Heart left ventricle (tissue), 16 donors: ENCODE measurements around the gene PLCB1. TPM values are rescaled to one million over a fixed set of nuclear protein-coding genes. Genes with fewer than 3 reads are reported as not detected.
A peak's percentile ranks its signal among the peaks of the same experiment; 100 is the strongest.
"Not testable (repeated sequence)": the region's sequence is repeated elsewhere in the genome, so short reads cannot be mapped to it uniquely, and the experiment has no call there.

Experiments used
- ATAC-seq, 4 donors: fragments of 200-7000 bp; cut with Tn5 transposase; one replicate each; pipeline ENCODE4 v1.9.1; 2020 to 2022; ENCODE audit warnings: moderate library complexity in 4 of 4, mild to moderate bottlenecking in 3 of 4, moderate number of reproducible peaks in 1 of 4
- DNase-seq, 5 donors: peaks; one replicate each; pipeline ENCODE4 v3.0.0-alpha.2; 2020
- H3K27ac ChIP-seq, 12 donors: fragments of 200-600 bp; sonication (generic) in 4 of 12; one replicate each; pipeline versions ENCODE4 v1.5.0 to v1.8.0; 2016 to 2022; ENCODE audit warnings: mild to moderate bottlenecking in 2 of 12
- H3K27me3 ChIP-seq, 9 donors: fragments of 200-600 bp; sonication (generic) in 2 of 9; one replicate each; pipeline versions ENCODE4 v1.5.1 to v1.8.0; 2016 to 2022; ENCODE audit warnings: mild to moderate bottlenecking in 3 of 9
- H3K36me3 ChIP-seq, 9 donors: fragments of 200-600 bp; sonication (generic) in 2 of 9; one replicate each; pipeline versions ENCODE4 v1.5.0 to v1.8.0; 2018 to 2022; ENCODE audit warnings: mild to moderate bottlenecking in 2 of 9
- H3K4me1 ChIP-seq, 12 donors: fragments of 200-600 bp; sonication (generic) in 4 of 12; one replicate each; pipeline versions ENCODE4 v1.5.0 to v1.8.0; 2016 to 2022; ENCODE audit warnings: mild to moderate bottlenecking in 3 of 12
- H3K4me3 ChIP-seq, 12 donors: fragments of 200-600 bp; sonication (generic) in 4 of 12; one replicate each; pipeline versions ENCODE4 v1.5.0 to v1.8.0; 2017 to 2022; ENCODE audit warnings: mild to moderate bottlenecking in 9 of 12, moderate library complexity in 4 of 12
- H3K9me3 ChIP-seq, 12 donors: fragments of 200-600 bp; sonication (generic) in 4 of 12; one replicate each; pipeline versions ENCODE4 v1.5.0 to v1.8.0; 2016 to 2022; ENCODE audit warnings: mild to moderate bottlenecking in 1 of 12
- CTCF ChIP-seq, 12 donors: fragments of 200-600 bp; sonication (generic) in 4 of 12; IDR thresholded peaks; one replicate each; pipeline versions ENCODE4 v1.5.0 to v1.8.0; 2018 to 2022; ENCODE audit warnings: antibody characterized with exemption in 12 of 12, mild to moderate bottlenecking in 5 of 12
- POLR2A ChIP-seq, 2 donors: fragments of 450-650 bp; IDR thresholded peaks; one replicate each; pipeline ENCODE4 v1.6.1; 2017; ENCODE audit warnings: antibody characterized with exemption in 2 of 2, mild to moderate bottlenecking in 2 of 2, moderate library complexity in 2 of 2
- WGBS, 4 donors: extraction: QIAGEN DNeasy Blood & Tissue Kit in 2 of 4; methylation state at CpG; one replicate each; pipeline versions ENCODE4 v1.1.5 to v1.1.7; 2013 to 2018; 5-methylcytosine and 5-hydroxymethylcytosine counted together
- intact Hi-C, 10 donors: fragments of 100-400 bp; cut with DNase I; formaldehyde crosslinking; loops; one replicate each; pipeline versions ENCODE4 v1.11.1 to v1.14.2; 2022
- polyA plus RNA-seq, 2 donors: library from polyadenylated mRNA; stranded (reverse); fragments of 200-250 nt; gene quantifications; one replicate each; pipeline ENCODE4 v1.2.3, GENCODE V29; 2013
- total RNA-seq, 9 donors: library from RNA; depleted of rRNA in 2 of 9; stranded (reverse); fragments of >200 nt in 2 of 9; fragmentation: NEBNext Ultra II Directional in 3 of 9; extraction: Animal tissue kit (Norgen Biotek cat#: 25700) in 3 of 9; gene quantifications; one replicate each; pipeline versions ENCODE4 v1.1.0 to v1.2.4, GENCODE V29; 2016 to 2023
- donor health status: ischemic (EF 13 %, LVEDD 7.1; RV severe dilation, severe dysfunction).
- donor health status: healthy with polysubstance abuse.
- donor health status: DM: no; HTN: yes; CAD: no.
- donor health status: DM: no; HTN: no; CAD: no.
- donor health status: ischemic (EF 25% LVEDD 6.9; RV normal size, moderate dysfunction).
- donor health status: ischemic (EF 25% LVEDD 5.7; RV mildly dilated, moderate dysfunction).
- donor health status: healthy.
- donor health status: DM: yes; HTN: yes; CAD: no.
- donor health status: ischemic (EF 35%, LVEDD 5.7; RV mildly dilated, moderate dysfunction).
- donor health status: nonischemic (EF 11% LVEDD 7.7; RV severe dilation, severe dysfunction).
- donor health status: DM: yes; HTN: yes; CAD: no.
- donor health status: PGD.
- donor health status: ischemic (EF 29% LVEDD 5.4; RV normal size, mild dysfunction).
- donor health status: nonischemic (EF 23%, LVEDD 6.1; RV moderate dilation, normal function).

The PLCB1 gene
- total and polyA plus RNA-seq, 11 donors: 2.5 to 12.1 (median 7.4) TPM

GRCh38 chr20:8435285-8436035, 303.4 kb downstream of the PLCB1 start:
- DNase-seq (no peak), ATAC-seq (no peak)
- no peak for TF ChIP-seq POLR2A (IDR thresholded peaks at IDR 0.05)
- no peak for TF ChIP-seq CTCF (IDR thresholded peaks at IDR 0.05)
- Histone ChIP-seq H3K36me3 (no peaks in the 10 kb centered on the region), H3K27ac (peak overlapping the region in 1 of 12 donors; percentile 40), H3K4me1 (peaks cover 3 to 45% (median 22%) of the 10 kb centered on the region in 12 donors), H3K27me3 (no peaks in the 10 kb centered on the region), H3K4me3 (no peak overlapping the region), H3K9me3 (no peaks in the 10 kb centered on the region)
- intact Hi-C loops: loop anchor here in 1 of 10 donors (10.0 kb wide), 1 partner anchor 69 kb away; no protein-coding TSS in a partner anchor
- 70 to 76% (median 72%) methylated on average over 5 of the region's 5 CpGs for WGBS, 4 donors

- not testable (repeated sequence) for H3K27me3 ChIP-seq, H3K27ac ChIP-seq, H3K4me3 ChIP-seq, H3K9me3 ChIP-seq, DNase-seq, H3K36me3 ChIP-seq, ATAC-seq
- WGBS, 4 donors: 88 to 95% (median 90%) methylated on average over 5 of the region's 5 CpGs
- intact Hi-C loops: loop anchor here in 1 of 10 donors (10.0 kb wide), 1 partner anchor 68 kb away; no protein-coding TSS in a partner anchor
- peaks cover 0 to 36% (median 13%) of the 10 kb centered on the region in 12 donors for H3K4me1 ChIP-seq
Observed at GRCh38 chr20:8436938-8437337, 304.9 kb downstream of the PLCB1 start.

GRCh38 chr20:8438748-8439147, 306.7 kb downstream of the PLCB1 start:
- no peaks in the 10 kb centered on the region for H3K9me3 ChIP-seq
- intact Hi-C loops: loop anchor here in 1 of 10 donors (10.0 kb wide), 1 partner anchor 66 kb away; no protein-coding TSS in a partner anchor
- 93 to 96% (median 95%) methylated on average over 5 of the region's 5 CpGs for WGBS, 4 donors
- no peaks in the 10 kb centered on the region for H3K27me3 ChIP-seq
- H3K36me3 ChIP-seq: no peaks in the 10 kb centered on the region
- ATAC-seq (no peak), DNase-seq (no peak)
- peak overlapping the region in 1 of 12 donors; percentile 13 for H3K27ac ChIP-seq
- H3K4me3 ChIP-seq: no peak overlapping the region
- H3K4me1 ChIP-seq: peaks cover 0 to 20% (median 0%) of the 10 kb centered on the region in 12 donors
- TF ChIP-seq POLR2A (IDR thresholded peaks at IDR 0.05) (no peak), CTCF (IDR thresholded peaks at IDR 0.05) (no peak)

GRCh38 chr20:8443464-8444072, 311.5 kb downstream of the PLCB1 start:
- no peak overlapping the region for H3K27ac ChIP-seq
- H3K9me3 ChIP-seq: peaks cover 0 to 6% (median 0%) of the 10 kb centered on the region in 12 donors
- H3K4me1 ChIP-seq: no peaks in the 10 kb centered on the region
- WGBS, 4 donors: 70 to 75% (median 73%) methylated on average over 2 of the region's 2 CpGs
- H3K36me3 ChIP-seq: no peaks in the 10 kb centered on the region
- TF ChIP-seq POLR2A (IDR thresholded peaks at IDR 0.05) (no peak), CTCF (IDR thresholded peaks at IDR 0.05) (no peak)
- no peak for ATAC-seq
- no peak for DNase-seq
- H3K27me3 ChIP-seq: no peaks in the 10 kb centered on the region
- intact Hi-C loops: no loop called here
- no peak overlapping the region for H3K4me3 ChIP-seq
